H1 (cell line): Measurements from ENCODE around the gene TJP3. TPM values are rescaled to one million over a fixed set of nuclear protein-coding genes. Genes with fewer than 3 reads are reported as not detected.

Source experiments
- CTCF ChIA-PET: fragments of 300-600 bp; sonication (Branson Sonifier 250); formaldehyde crosslinking; loops from one replicate; lab custom pipeline; 2021; ENCODE audit not compliant: partially characterized antibody; lab: Charles Lee
- POLR2A ChIA-PET: fragments of 300-600 bp; sonication (Branson Sonifier 250); formaldehyde crosslinking; loops from one replicate; lab custom pipeline; 2021; ENCODE audit warnings: inconsistent platforms; ENCODE audit not compliant: partially characterized antibody; lab: Charles Lee
- DNase-seq, 2 experiments: peaks; one replicate each; pipeline versions ENCODE4 v3.0.0 to v3.0.0-alpha.2; 2010 to 2022; ENCODE audit warnings: low spot score in 2 of 2, low read depth in 1 of 2, mixed read lengths in 1 of 2
- FAIRE-seq: peaks from 2 replicates; lab custom pipeline; 2011; peaks lifted over from hg19 to GRCh38; lab: Jason Lieb, UNC
- H2AFZ ChIP-seq: 2 replicates; pipeline ENCODE4 v1.8.1; 2012; ENCODE audit warnings: low read length, inconsistent platforms
- H2AK5ac ChIP-seq: 2 replicates; pipeline ENCODE4 v1.6.1; 2013; ENCODE audit warnings: low read depth, low read length
- H2BK120ac ChIP-seq: replicated peaks from 2 replicates; pipeline ENCODE3; 2013; ENCODE audit warnings: low read depth, low read length, inconsistent platforms
- H2BK12ac ChIP-seq: 2 replicates; pipeline ENCODE4 v1.6.1; 2013; ENCODE audit warnings: low read depth, low read length
- H2BK15ac ChIP-seq: 2 replicates; pipeline ENCODE4 v1.6.1; 2013; ENCODE audit warnings: low read length
- H2BK20ac ChIP-seq: 2 replicates; pipeline ENCODE4 v1.6.1; 2013; ENCODE audit warnings: low read length
- H2BK5ac ChIP-seq: 2 replicates; pipeline ENCODE4 v1.6.1; 2013; ENCODE audit warnings: low read depth, low read length
- H3K14ac ChIP-seq: 2 replicates; pipeline ENCODE4 v1.6.1; 2013; ENCODE audit warnings: inconsistent platforms; ENCODE audit not compliant: insufficient read length
- H3K18ac ChIP-seq: 2 replicates; pipeline ENCODE4 v1.6.1; 2013; ENCODE audit warnings: low read length; ENCODE audit errors: extremely low read depth
- H3K23ac ChIP-seq: 2 replicates; pipeline ENCODE4 v1.6.1; 2013; ENCODE audit warnings: inconsistent platforms; ENCODE audit not compliant: insufficient read length
- H3K23me2 ChIP-seq: 2 replicates; pipeline ENCODE4 v1.6.1; 2013; ENCODE audit warnings: low read depth, low read length
- H3K27ac ChIP-seq: 2 replicates; pipeline ENCODE4 v1.6.1; 2011; ENCODE audit warnings: low read depth, low read length, inconsistent platforms
- H3K27me3 ChIP-seq, 4 experiments: replicated peaks in 1 of 4; 1 replicate in 1 of 4; 2 replicates in 3 of 4; pipeline versions ENCODE4 v1.6.1 to v1.8.1; 2011 to 2013; ENCODE audit warnings: low read length in 3 of 4, mild to moderate bottlenecking in 3 of 4, inconsistent platforms in 2 of 4, mixed read lengths in 2 of 4, moderate library complexity in 1 of 4; ENCODE audit not compliant: control insufficient read depth in 3 of 4, insufficient read depth in 3 of 4; ENCODE audit errors: extremely low read depth in 1 of 4
- H3K36me3 ChIP-seq, 4 experiments: 2 replicates each; pipeline versions ENCODE4 v1.6.1 to v1.8.1; 2011 to 2013; ENCODE audit warnings: mild to moderate bottlenecking in 4 of 4, low read length in 3 of 4, moderate library complexity in 2 of 4, control low read depth in 1 of 4, inconsistent platforms in 1 of 4; ENCODE audit not compliant: insufficient read depth in 4 of 4, control insufficient read depth in 2 of 4
- H3K4ac ChIP-seq: replicated peaks from 2 replicates; pipeline ENCODE3; 2013; ENCODE audit warnings: low read length, low read depth, mixed read lengths, inconsistent platforms; ENCODE audit not compliant: insufficient read length
- H3K4me1 ChIP-seq, 4 experiments: replicated peaks in 1 of 4; 1 replicate in 1 of 4; 2 replicates in 3 of 4; pipeline versions ENCODE4 v1.6.1 to v1.8.1; 2011 to 2013; ENCODE audit warnings: low read length in 3 of 4, inconsistent platforms in 2 of 4, mixed read lengths in 1 of 4; ENCODE audit not compliant: insufficient read depth in 4 of 4, control insufficient read depth in 3 of 4
- H3K4me2 ChIP-seq, 2 experiments: 2 replicates each; pipeline versions ENCODE4 v1.6.1 to v1.8.1; 2011 to 2013; ENCODE audit warnings: low read depth in 2 of 2, low read length in 2 of 2, control low read depth in 1 of 2, inconsistent platforms in 1 of 2, mild to moderate bottlenecking in 1 of 2; ENCODE audit not compliant: insufficient read depth in 1 of 2
- H3K4me3 ChIP-seq, 4 experiments: fragments of 200-600, 300-600 bp in 1 of 4; sonication (generic), shearing (Covaris generic), sonication (Bioruptor Twin) in 1 of 4; 2 replicates each; pipeline versions ENCODE4 v1.5.1 to v1.8.1; 2011 to 2016; ENCODE audit warnings: low read length in 4 of 4, low read depth in 3 of 4, control low read depth in 2 of 4, inconsistent platforms in 2 of 4, mild to moderate bottlenecking in 2 of 4, mixed read lengths in 1 of 4, moderate library complexity in 1 of 4; ENCODE audit not compliant: insufficient read depth in 2 of 4; ENCODE audit errors: extremely low read depth in 1 of 4
- H3K56ac ChIP-seq: replicated peaks from 2 replicates; pipeline ENCODE3; 2013; ENCODE audit warnings: low read depth, mild to moderate bottlenecking, mixed read lengths, low read length, inconsistent platforms; ENCODE audit not compliant: insufficient read length
- H3K79me1 ChIP-seq: 2 replicates; pipeline ENCODE4 v1.6.1; 2013; ENCODE audit warnings: low read depth, low read length, control low read depth
- H3K79me2 ChIP-seq, 2 experiments: 2 replicates each; pipeline versions ENCODE4 v1.6.1 to v1.8.1; 2012 to 2013; ENCODE audit warnings: low read length in 2 of 2, mild to moderate bottlenecking in 2 of 2, inconsistent platforms in 1 of 2; ENCODE audit not compliant: insufficient read depth in 2 of 2, control insufficient read depth in 1 of 2
- H3K9ac ChIP-seq, 4 experiments: replicated peaks in 1 of 4; 1 replicate in 1 of 4; 2 replicates in 3 of 4; pipeline versions ENCODE4 v1.6.1 to v1.8.1; 2011 to 2013; ENCODE audit warnings: low read depth in 3 of 4, low read length in 3 of 4, control low read depth in 2 of 4, mild to moderate bottlenecking in 2 of 4, moderate library complexity in 2 of 4, inconsistent platforms in 1 of 4; ENCODE audit errors: extremely low read depth in 1 of 4
- H3K9me3 ChIP-seq, 2 experiments: 2 replicates each; pipeline versions ENCODE4 v1.6.1 to v1.8.1; 2012 to 2013; ENCODE audit warnings: mild to moderate bottlenecking in 2 of 2, moderate library complexity in 2 of 2, control low read depth in 1 of 2, inconsistent platforms in 1 of 2, low read depth in 1 of 2, low read length in 1 of 2, mixed read lengths in 1 of 2; ENCODE audit not compliant: insufficient read depth in 2 of 2
- H4K20me1 ChIP-seq, 2 experiments: replicated peaks in 1 of 2; 2 replicates each; pipeline versions ENCODE3 to v1.8.1; 2011 to 2013; ENCODE audit warnings: inconsistent platforms in 2 of 2, low read length in 2 of 2, mild to moderate bottlenecking in 1 of 2; ENCODE audit not compliant: insufficient read depth in 2 of 2, control insufficient read depth in 1 of 2
- H4K5ac ChIP-seq: 2 replicates; pipeline ENCODE4 v1.6.1; 2013; ENCODE audit warnings: low read length, low read depth, mixed read lengths, inconsistent platforms; ENCODE audit not compliant: insufficient read length
- H4K8ac ChIP-seq: 2 replicates; pipeline ENCODE4 v1.8.0; 2013; ENCODE audit warnings: mild to moderate bottlenecking, moderate library complexity, low read length, inconsistent platforms; ENCODE audit not compliant: insufficient read depth; ENCODE audit errors: extremely low read depth
- H4K91ac ChIP-seq: replicated peaks from 2 replicates; pipeline ENCODE3; 2013; ENCODE audit warnings: low read length, mixed read lengths, inconsistent platforms; ENCODE audit not compliant: insufficient read length
- BCL11A ChIP-seq, 2 experiments: IDR thresholded peaks; one replicate each; pipeline ENCODE4 v1.6.1; 2011; ENCODE audit warnings: low read depth in 2 of 2, low read length in 2 of 2, mild to moderate bottlenecking in 2 of 2
- BRCA1 ChIP-seq: IDR thresholded peaks from 2 replicates; pipeline ENCODE4 v1.6.1; 2012; ENCODE audit warnings: low read depth, low read length, improper control_type of control experiment
- CBX8 ChIP-seq: fragments of 300-800, 300-1000 bp; sonication (generic); IDR thresholded peaks from 2 replicates; pipeline ENCODE4 v1.7.1; 2016; ENCODE audit warnings: low read depth, low read length, borderline replicate concordance
- EP300 ChIP-seq, 2 experiments: IDR thresholded peaks; 1 replicate in 1 of 2; 2 replicates in 1 of 2; pipeline ENCODE4 v1.6.1; 2011 to 2012; ENCODE audit warnings: low read depth in 2 of 2, low read length in 2 of 2, mild to moderate bottlenecking in 2 of 2, borderline replicate concordance in 1 of 2, inconsistent platforms in 1 of 2, moderate library complexity in 1 of 2
- FOSL1 ChIP-seq: IDR thresholded peaks from 2 replicates; pipeline ENCODE4 v1.6.1; 2011; ENCODE audit warnings: mild to moderate bottlenecking, low read depth, low read length, moderate library complexity; ENCODE audit not compliant: insufficient read depth
- HDAC2 ChIP-seq, 2 experiments: fragments of 300-600 bp in 1 of 2; sonication (generic) in 1 of 2; IDR thresholded peaks; 2 replicates each; pipeline ENCODE4 v1.6.1; 2011 to 2012; ENCODE audit warnings: low read depth in 2 of 2, low read length in 2 of 2, mild to moderate bottlenecking in 2 of 2, moderate library complexity in 2 of 2, borderline replicate concordance in 1 of 2, inconsistent platforms in 1 of 2
- JUND ChIP-seq: IDR thresholded peaks from 2 replicates; pipeline ENCODE4 v1.6.1; 2011; ENCODE audit warnings: mild to moderate bottlenecking, improper control_type of control experiment, low read length
- KDM1A ChIP-seq: fragments of 200-600, 300-600 bp; sonication (generic); IDR thresholded peaks from 2 replicates; pipeline ENCODE4 v1.7.1; 2016; ENCODE audit warnings: mild to moderate bottlenecking, low read length, borderline replicate concordance
- KDM5A ChIP-seq: fragments of 200-600 bp; IDR thresholded peaks from 2 replicates; pipeline ENCODE4 v1.7.1; 2012; ENCODE audit warnings: mild to moderate bottlenecking, low read length, inconsistent platforms, mixed read lengths
- MAFK ChIP-seq: IDR thresholded peaks from 2 replicates; pipeline ENCODE4 v1.6.1; 2012; ENCODE audit warnings: low read depth, mild to moderate bottlenecking, improper control_type of control experiment, low read length
- RAD21 ChIP-seq, 2 experiments: IDR thresholded peaks in 1 of 2; conservative IDR thresholded peaks in 1 of 2; 2 replicates each; pipeline ENCODE4 v1.6.1; 2011; ENCODE audit warnings: low read depth in 2 of 2, low read length in 2 of 2, improper control_type of control experiment in 1 of 2, inconsistent platforms in 1 of 2, mild to moderate bottlenecking in 1 of 2, moderate library complexity in 1 of 2
- SAP30 ChIP-seq: fragments of 300-600 bp; sonication (generic); IDR thresholded peaks from 2 replicates; pipeline ENCODE4 v1.7.1; 2012; ENCODE audit warnings: low read length, moderate library complexity, mild to moderate bottlenecking, inconsistent platforms; ENCODE audit not compliant: insufficient read depth, insufficient replicate concordance
- SP4 ChIP-seq: IDR thresholded peaks from 2 replicates; pipeline ENCODE4 v1.6.1; 2012; ENCODE audit warnings: low read length, inconsistent platforms
- YY1 ChIP-seq: IDR thresholded peaks from 2 replicates; pipeline ENCODE4 v1.6.1; 2011; ENCODE audit warnings: low read depth, mild to moderate bottlenecking, low read length
- WGBS, 2 experiments: shearing (Covaris generic) in 1 of 2; methylation state at CpG; one replicate each; pipeline versions ENCODE4 v1.1.6 to v1.1.7; 2013 to 2015; ENCODE audit warnings: low lambda C conversion rate in 2 of 2, mixed read lengths in 2 of 2, inconsistent platforms in 1 of 2, low coverage in 1 of 2, missing lambda C conversion rate in 1 of 2; ENCODE audit not compliant: insufficient replicate concordance in 2 of 2, insufficient coverage in 1 of 2, insufficient read length in 1 of 2; ENCODE audit errors: extremely low coverage in 1 of 2, missing lambda C conversion rate in 1 of 2; 5-methylcytosine and 5-hydroxymethylcytosine counted together
- polyA plus RNA-seq, 7 experiments: library from polyadenylated mRNA; depleted of rRNA in 3 of 7; stranded (reverse) in 5 of 7; unstranded in 2 of 7; fragments of >200 nt in 5 of 7; fragments of 200-250 nt in 2 of 7; gene quantifications; 1 replicate in 5 of 7; 2 replicates in 1 of 7; 4 replicates in 1 of 7; pipeline versions ENCODE4 v1.2.1 to v1.2.3, GENCODE V29; 2011 to 2013; ENCODE audit warnings: missing spikeins in 2 of 7, mixed read lengths in 2 of 7
- total RNA-seq: library from RNA; stranded (reverse); fragmentation: NEBNext Ultra II Directional; extraction: Animal tissue kit (Norgen Biotek cat#: 25700); gene quantifications from 2 replicates; pipeline ENCODE4 v1.2.1, GENCODE V29; 2021

TJP3 gene
- total and polyA plus RNA-seq, 2 of the 8 experiments (the other 6 are each of a cell fraction or from before 2014, with no cell fraction given), result 17.1 to 26.1 TPM

- Histone ChIP-seq H3K14ac (no peak overlapping the region), H2BK20ac (no peak overlapping the region), H3K56ac (no peak overlapping the region), H3K36me3 (peaks cover 0 to 26% (median 12%) of the 10 kb centered on the region in 4 experiments; a peak in 4 of 8 replicates), H3K4ac (no peak overlapping the region), H3K79me1 (no peaks in the 10 kb centered on the region), H3K9me3 (no peaks in the 10 kb centered on the region), H4K91ac (no peak overlapping the region), H3K23me2 (no peaks in the 10 kb centered on the region), H4K8ac (no peak overlapping the region), H2BK15ac (no peak overlapping the region), H2BK12ac (no peak overlapping the region), H3K23ac (no peak overlapping the region), H4K20me1 (peaks cover 0 to 6% of the 10 kb centered on the region in 2 experiments), H2BK120ac (no peak overlapping the region), H3K27ac (no peak overlapping the region), H3K9ac (no peak overlapping the region), H2AFZ (no peak overlapping the region), H3K4me2 (no peak overlapping the region), H3K27me3 (no peaks in the 10 kb centered on the region), H3K4me1 (no peaks in the 10 kb centered on the region), H2AK5ac (no peak overlapping the region), H2BK5ac (no peak overlapping the region), H3K18ac (no peak overlapping the region)
- POLR2A ChIA-PET, result interaction anchor here (1.4 to 1.6 kb wide), 2 partner anchors 8 to 11 kb away, joined by 4 to 6 read pairs; partner anchors contain the start of genes APBA3 and MRPL54
- no peak for FAIRE-seq
- DNase-seq, result no peak
- TF ChIP-seq KDM1A (no peak), RAD21 (IDR thresholded peaks at IDR 0.05 in 1 of 2, conservative IDR thresholded peaks at IDR 0.05 in 1 of 2; ENCODE audit: low read depth in 2 of 2, low read length in 2 of 2) (no peak), MAFK (no peak), SAP30 (no peak), YY1 (no peak), CBX8 (no peak), JUND (no peak), BRCA1 (no peak), BCL11A (IDR thresholded peaks at IDR 0.05; ENCODE audit: low read depth in 2 of 2, low read length in 2 of 2) (no peak), KDM5A (no peak), HDAC2 (IDR thresholded peaks at IDR 0.05; ENCODE audit: borderline replicate concordance in 1 of 2, low read depth in 2 of 2, low read length in 2 of 2) (no peak), SP4 (no peak), EP300 (IDR thresholded peaks at IDR 0.05; ENCODE audit: borderline replicate concordance in 1 of 2, low read depth in 2 of 2, low read length in 2 of 2) (no peak), FOSL1 (no peak)
- TF ChIP-seq, all 59 proteins: peak for 0
- no CpG with 5 or more reads among the region's 30 CpGs for WGBS, 2 experiments
- Histone ChIP-seq H3K4me3 (no peak overlapping the region), H3K79me2 (no peaks in the 10 kb centered on the region), H4K5ac (no peak overlapping the region)
- CTCF ChIA-PET, result interaction anchor here (0.6 to 1.7 kb wide), 4 partner anchors 18 to 353 kb away, joined by 3 to 5 read pairs (median 3); no protein-coding TSS in a partner anchor
These were observed 43.1 kb downstream of the TJP3 start for GRCh38 chr19:3751236-3751635.
